ENCODE measurements around the gene RELB. TPM values are rescaled to one million over a fixed set of nuclear protein-coding genes. Genes with fewer than 3 reads are reported as not detected.

RELB gene
- total RNA-seq = 10 to 100 TPM in 5 of 7 donors, 1 to 10 TPM in 2; 5.4 to 23.2 (median 10.4) TPM
- polyA plus RNA-seq = 1 to 10 TPM; 3.0 to 7.1 TPM
- long read RNA-seq, donor 1, partial matches to known transcripts = 5 of 5 reads
- long read RNA-seq, donor 1, other reads (novel, unspliced or antisense) = 0 of 5 reads
- long read RNA-seq, donor 2 = 0 reads
- long read RNA-seq, donor 3, transcript RELB-202 (11 exons, 2,219 nt) = major isoform, 6 of 11 reads
- long read RNA-seq, donor 3, partial matches to known transcripts = 4 of 11 reads
- long read RNA-seq, donor 3, other reads (novel, unspliced or antisense) = 1 of 11 reads

GRCh38 chr19:45001087-45001739 is at the start of gene RELB:
RELB (plus strand) TSS chr19:45001464; CDS start chr19:45001580, 116 bp downstream.
- Histone ChIP-seq H3K4me3 (peak within 1 kb of the TSS; percentile 84), H3K27me3 (no peaks in the 10 kb centered on the region), H3K9me3 (no peaks in the 10 kb centered on the region), H3K27ac (peak within 1 kb of the TSS; percentile 84 to 92), H3K4me1 (ENCODE audit: insufficient read depth) (peaks cover 3% of the 10 kb centered on the region), H3K36me3 (no peaks in the 10 kb centered on the region)
- TF ChIP-seq CTCF (IDR thresholded peaks at IDR 0.05) (no peak), EP300 (IDR thresholded peaks at IDR 0.05) (peak; percentile 90), POLR2A (IDR thresholded peaks at IDR 0.05) (peak; percentile 7)
- 1 to 3% (median 2%) methylated on average over 11 to 78 of the region's 79 CpGs for WGBS, 3 donors
- intact Hi-C loops (cut with DNase I) = no loop called here
- DNase-seq = peak; percentile 94 to 99 (median 98)

- WGBS, 3 donors = 17 to 24% (median 23%) methylated on average over 13 of the region's 13 CpGs
- peaks cover 13% of the 10 kb centered on the region for H3K4me1 ChIP-seq (ENCODE audit: insufficient read depth)
- TF ChIP-seq EP300 (IDR thresholded peaks at IDR 0.05) (no peak), POLR2A (IDR thresholded peaks at IDR 0.05) (no peak), CTCF (IDR thresholded peaks at IDR 0.05) (no peak)
- no peak for DNase-seq
- intact Hi-C loops (cut with DNase I) = loop anchor here in 2 of 4 donors (5.0 kb wide), 1 partner anchor 52 kb away; no protein-coding TSS in a partner anchor
- H3K36me3 ChIP-seq = no peaks in the 10 kb centered on the region
- H3K9me3 ChIP-seq = no peaks in the 10 kb centered on the region
- H3K27me3 ChIP-seq = no peaks in the 10 kb centered on the region
- peak overlapping the region; percentile 65 for H3K4me3 ChIP-seq
- peak overlapping the region; percentile 81 to 85 for H3K27ac ChIP-seq
Measured at GRCh38 chr19:44954278-44954648, 47.0 kb upstream of the RELB start.

- intact Hi-C loops (cut with DNase I) = loop anchor here in 2 of 4 donors (5.0 kb wide), 1 partner anchor 53 kb away; no protein-coding TSS in a partner anchor
- 0% methylated on average over 55 to 65 of the region's 65 CpGs for WGBS, 3 donors
- no peaks in the 10 kb centered on the region for H3K36me3 ChIP-seq
- peak in 2 of 3 donors; percentile 47 to 57 for TF ChIP-seq CTCF (IDR thresholded peaks at IDR 0.05)
- no peak for TF ChIP-seq EP300 (IDR thresholded peaks at IDR 0.05)
- TF ChIP-seq POLR2A (IDR thresholded peaks at IDR 0.05) = peak; percentile 77
- peak within 1 kb of the TSS; percentile 81 to 85 for H3K27ac ChIP-seq
- H3K4me1 ChIP-seq (ENCODE audit: insufficient read depth) = peaks cover 13% of the 10 kb centered on the region
- DNase-seq = peak; percentile 96 to 98 (median 97)
- no peaks in the 10 kb centered on the region for H3K27me3 ChIP-seq
- H3K9me3 ChIP-seq = no peaks in the 10 kb centered on the region
- H3K4me3 ChIP-seq = peak within 1 kb of the TSS; percentile 65
Measured at GRCh38 chr19:44954649-44955504, 46.4 kb upstream of the RELB start, which contains the start of gene CLPTM1. CLPTM1 (plus strand) TSS chr19:44955380; CDS start chr19:44955396, 16 bp downstream.
